Sigmoid colon (tissue), 4 donors: ENCODE data around the gene IQSEC3.

Experiments
- POLR2A ChIP-seq, 2 donors: fragments of 450-650 bp; IDR thresholded peaks; one replicate each; pipeline ENCODE4 v1.6.1; 2016; ENCODE audit warnings: antibody characterized with exemption in 2 of 2, mild to moderate bottlenecking in 2 of 2, moderate library complexity in 2 of 2
- POLR2AphosphoS5 ChIP-seq, 4 donors: sonication (generic); formaldehyde crosslinking; IDR thresholded peaks; one replicate each; pipeline ENCODE4 v1.6.1; 2017; ENCODE audit warnings: antibody characterized with exemption in 4 of 4
- TF ChIP-seq, protein P1 (sequence below), 4 experiments: fragments of 450-650 bp in 3 of 4; fragments of 200-600 bp in 1 of 4; IDR thresholded peaks; one replicate each; pipeline ENCODE4 v1.5.1; 2016 to 2019; ENCODE audit warnings: antibody characterized with exemption in 4 of 4, mild to moderate bottlenecking in 3 of 4, moderate library complexity in 2 of 4

DNA sequence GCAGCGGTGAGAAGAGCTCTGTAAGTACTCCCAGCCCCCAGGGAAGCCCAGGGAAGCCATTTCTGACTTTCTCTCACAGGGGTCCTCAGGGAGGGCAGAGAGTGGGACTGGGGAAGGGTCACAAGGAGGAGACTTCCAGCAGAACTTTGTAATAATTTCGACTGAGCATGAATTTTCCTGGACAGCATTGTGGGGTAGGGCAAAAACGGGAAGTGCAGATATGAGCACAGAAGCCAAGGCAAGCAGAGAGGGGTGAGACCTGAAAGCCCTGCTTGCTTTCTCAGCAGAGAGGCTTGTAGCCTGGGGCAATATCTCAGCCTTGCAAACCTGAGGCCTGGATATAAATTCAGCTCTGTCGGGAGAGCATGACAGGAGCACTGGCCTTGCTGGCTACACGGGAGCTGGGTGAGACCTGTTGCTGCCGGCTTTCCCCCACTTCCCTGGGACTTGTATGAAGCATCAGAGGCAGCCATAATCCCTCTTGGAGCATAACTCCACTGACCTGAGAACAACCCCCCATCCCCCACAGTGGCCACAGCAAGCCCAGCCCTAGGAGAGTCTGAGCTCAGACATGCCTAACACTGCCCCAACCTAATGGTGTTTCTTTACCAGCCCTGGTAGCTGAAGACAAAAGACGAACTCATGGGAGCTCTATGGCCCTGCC lies 9.8 kb upstream of the IQSEC3 start:
- no peak for TF ChIP-seq POLR2A (IDR thresholded peaks at IDR 0.05)
- TF ChIP-seq, protein P1, sequence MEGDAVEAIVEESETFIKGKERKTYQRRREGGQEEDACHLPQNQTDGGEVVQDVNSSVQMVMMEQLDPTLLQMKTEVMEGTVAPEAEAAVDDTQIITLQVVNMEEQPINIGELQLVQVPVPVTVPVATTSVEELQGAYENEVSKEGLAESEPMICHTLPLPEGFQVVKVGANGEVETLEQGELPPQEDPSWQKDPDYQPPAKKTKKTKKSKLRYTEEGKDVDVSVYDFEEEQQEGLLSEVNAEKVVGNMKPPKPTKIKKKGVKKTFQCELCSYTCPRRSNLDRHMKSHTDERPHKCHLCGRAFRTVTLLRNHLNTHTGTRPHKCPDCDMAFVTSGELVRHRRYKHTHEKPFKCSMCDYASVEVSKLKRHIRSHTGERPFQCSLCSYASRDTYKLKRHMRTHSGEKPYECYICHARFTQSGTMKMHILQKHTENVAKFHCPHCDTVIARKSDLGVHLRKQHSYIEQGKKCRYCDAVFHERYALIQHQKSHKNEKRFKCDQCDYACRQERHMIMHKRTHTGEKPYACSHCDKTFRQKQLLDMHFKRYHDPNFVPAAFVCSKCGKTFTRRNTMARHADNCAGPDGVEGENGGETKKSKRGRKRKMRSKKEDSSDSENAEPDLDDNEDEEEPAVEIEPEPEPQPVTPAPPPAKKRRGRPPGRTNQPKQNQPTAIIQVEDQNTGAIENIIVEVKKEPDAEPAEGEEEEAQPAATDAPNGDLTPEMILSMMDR (IDR thresholded peaks at IDR 0.05) = no peak
- TF ChIP-seq POLR2AphosphoS5 (IDR thresholded peaks at IDR 0.05) = no peak
